Peyer's patch (tissue), 4 donors: Measurements from ENCODE around the gene OLFM2.

Experiments
- POLR2A ChIP-seq, 2 donors: fragments of 450-650 bp; IDR thresholded peaks; one replicate each; pipeline ENCODE4 v1.5.1; 2017; ENCODE audit warnings: antibody characterized with exemption in 2 of 2, mild to moderate bottlenecking in 2 of 2, moderate library complexity in 2 of 2
- TF ChIP-seq, protein P1 (sequence below), 6 experiments: fragments of 450-650 bp in 4 of 6; fragments of 200-600 bp in 2 of 6; sonication (generic) in 1 of 6; IDR thresholded peaks; one replicate each; pipeline ENCODE4 v1.5.1; 2017 to 2019; ENCODE audit warnings: antibody characterized with exemption in 6 of 6, mild to moderate bottlenecking in 3 of 6, moderate library complexity in 1 of 6

DNA sequence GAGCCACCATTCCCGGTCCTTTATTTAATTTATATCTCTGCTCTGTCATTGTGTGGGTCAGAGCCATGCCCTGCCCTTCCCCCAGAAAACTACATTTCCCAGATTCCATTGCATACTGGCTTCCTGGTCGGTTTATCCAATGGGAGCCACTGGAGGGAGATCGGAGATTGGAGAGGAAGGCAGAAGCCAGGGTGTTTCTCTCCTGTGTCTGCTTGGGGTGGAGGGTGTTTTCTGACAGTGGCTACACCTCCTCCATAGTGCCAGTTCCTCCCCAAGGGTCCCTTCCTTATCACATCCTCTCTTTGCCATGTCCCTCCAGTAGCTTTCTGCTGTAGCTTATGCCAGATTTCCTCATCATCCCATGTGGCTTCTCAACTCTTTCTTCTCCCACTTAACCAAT is 19.0 kb downstream of the OLFM2 start:
- TF ChIP-seq, protein P1, sequence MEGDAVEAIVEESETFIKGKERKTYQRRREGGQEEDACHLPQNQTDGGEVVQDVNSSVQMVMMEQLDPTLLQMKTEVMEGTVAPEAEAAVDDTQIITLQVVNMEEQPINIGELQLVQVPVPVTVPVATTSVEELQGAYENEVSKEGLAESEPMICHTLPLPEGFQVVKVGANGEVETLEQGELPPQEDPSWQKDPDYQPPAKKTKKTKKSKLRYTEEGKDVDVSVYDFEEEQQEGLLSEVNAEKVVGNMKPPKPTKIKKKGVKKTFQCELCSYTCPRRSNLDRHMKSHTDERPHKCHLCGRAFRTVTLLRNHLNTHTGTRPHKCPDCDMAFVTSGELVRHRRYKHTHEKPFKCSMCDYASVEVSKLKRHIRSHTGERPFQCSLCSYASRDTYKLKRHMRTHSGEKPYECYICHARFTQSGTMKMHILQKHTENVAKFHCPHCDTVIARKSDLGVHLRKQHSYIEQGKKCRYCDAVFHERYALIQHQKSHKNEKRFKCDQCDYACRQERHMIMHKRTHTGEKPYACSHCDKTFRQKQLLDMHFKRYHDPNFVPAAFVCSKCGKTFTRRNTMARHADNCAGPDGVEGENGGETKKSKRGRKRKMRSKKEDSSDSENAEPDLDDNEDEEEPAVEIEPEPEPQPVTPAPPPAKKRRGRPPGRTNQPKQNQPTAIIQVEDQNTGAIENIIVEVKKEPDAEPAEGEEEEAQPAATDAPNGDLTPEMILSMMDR (IDR thresholded peaks at IDR 0.05), result no peak
- TF ChIP-seq POLR2A (IDR thresholded peaks at IDR 0.05), result no peak
